GM12878 (cell line): Measurements from ENCODE around the gene IQCC. TPM values are rescaled to one million over a fixed set of nuclear protein-coding genes. Genes with fewer than 3 reads are reported as not detected.

Experiments used
- ATAC-seq: fragments of 200-7000 bp; cut with Tn5 transposase; 3 replicates; pipeline ENCODE4 v1.9.1; 2020; ENCODE audit warnings: mild to moderate bottlenecking, moderate library complexity
- BruUV-seq: library from RNA; stranded (reverse); fragments of 400-500 nt; replicated peaks from 2 replicates; lab custom pipeline; 2021; lab: Mats Ljungman, UMichigan
- CTCF ChIA-PET: fragments of 300-600 bp; sonication (Branson Sonifier 250); formaldehyde crosslinking; extraction: SDS; loops from one replicate; lab custom pipeline; 2021; ENCODE audit warnings: inconsistent platforms; lab: Yijun Ruan, JAX
- POLR2A ChIA-PET: fragments of 350-600 bp; formaldehyde crosslinking; extraction: SDS; loops from one replicate; lab custom pipeline; 2021; ENCODE audit warnings: inconsistent platforms; lab: Charles Lee
- RAD21 ChIA-PET: fragments of 300-600 bp; sonication (Branson Sonifier 250); formaldehyde crosslinking; loops from one replicate; lab custom pipeline; 2023; ENCODE audit warnings: antibody characterized with exemption; ENCODE audit not compliant: unreplicated experiment; lab: Charles Lee
- SMC1A ChIA-PET: fragments of 300-600 bp; sonication (Branson Sonifier 250); formaldehyde crosslinking; loops from one replicate; lab custom pipeline; 2023; ENCODE audit not compliant: unreplicated experiment, uncharacterized antibody; lab: Charles Lee
- DNase-seq: peaks from one replicate; pipeline ENCODE4 v3.0.0-alpha.2; 2011; ENCODE audit warnings: low read depth, low spot score
- FAIRE-seq: peaks from 3 replicates; lab custom pipeline; 2011; peaks lifted over from hg19 to GRCh38; lab: Jason Lieb, UNC
- H2AFZ ChIP-seq: 2 replicates; pipeline ENCODE4 v1.6.0; 2011; ENCODE audit warnings: low read depth, low read length, control low read depth; ENCODE audit not compliant: control insufficient read depth
- H3K27ac ChIP-seq: 2 replicates; pipeline ENCODE4 v1.5.1; 2011; ENCODE audit warnings: control low read depth; ENCODE audit not compliant: control insufficient read depth, insufficient read depth
- H3K27me3 ChIP-seq, 2 experiments: replicated peaks in 1 of 2; 2 replicates each; pipeline versions ENCODE4 v1.6.0 to v1.6.1; 2011; ENCODE audit warnings: low read length in 1 of 2; ENCODE audit not compliant: control insufficient read depth in 2 of 2, insufficient read depth in 2 of 2
- H3K36me3 ChIP-seq, 2 experiments: 2 replicates each; pipeline ENCODE4 v1.5.1; 2011; ENCODE audit warnings: low read length in 1 of 2; ENCODE audit not compliant: control insufficient read depth in 2 of 2, insufficient read depth in 2 of 2
- H3K4me1 ChIP-seq: 2 replicates; pipeline ENCODE4 v1.6.1; 2011; ENCODE audit warnings: mild to moderate bottlenecking, low read length, moderate library complexity, mixed read lengths; ENCODE audit not compliant: control insufficient read depth, insufficient read depth
- H3K4me2 ChIP-seq: 2 replicates; pipeline ENCODE4 v1.6.0; 2011; ENCODE audit warnings: control low read depth; ENCODE audit not compliant: control insufficient read depth, insufficient read depth
- H3K4me3 ChIP-seq: fragments of 200-600 bp; sonication (generic); 2 replicates; pipeline ENCODE4 v1.5.1; 2016
- H3K79me2 ChIP-seq: 2 replicates; pipeline ENCODE4 v1.6.0; 2011; ENCODE audit warnings: low read length; ENCODE audit not compliant: control insufficient read depth, insufficient read depth
- H3K9ac ChIP-seq: 2 replicates; pipeline ENCODE4 v1.8.0; 2011; ENCODE audit warnings: low read length, control low read depth, mixed read lengths; ENCODE audit not compliant: control insufficient read depth, insufficient read depth
- H3K9me3 ChIP-seq: replicated peaks from 3 replicates; pipeline ENCODE4 v1.5.1; 2011; ENCODE audit warnings: mild to moderate bottlenecking, low read length; ENCODE audit not compliant: control insufficient read depth, insufficient read depth
- H4K20me1 ChIP-seq: 2 replicates; pipeline ENCODE4 v1.6.0; 2011; ENCODE audit not compliant: control insufficient read depth, insufficient read depth
- POLR2A ChIP-seq: IDR thresholded peaks from 2 replicates; pipeline ENCODE4 v1.6.1; 2011; ENCODE audit warnings: low read depth, mild to moderate bottlenecking, low read length
- POLR2AphosphoS5 ChIP-seq: IDR thresholded peaks from 2 replicates; pipeline ENCODE4 v1.6.1; 2011; ENCODE audit warnings: mild to moderate bottlenecking, low read length, inconsistent platforms
- WGBS: methylation state at CpG from one replicate; pipeline ENCODE4 v1.1.6; 2016; ENCODE audit warnings: low lambda C conversion rate; ENCODE audit not compliant: insufficient replicate concordance, insufficient coverage; ENCODE audit errors: missing lambda C conversion rate; 5-methylcytosine and 5-hydroxymethylcytosine counted together
- in situ Hi-C: fragments of 300-500 bp; cut with MboI; formaldehyde crosslinking; loops from 9 replicates; pipeline ENCODE4 v1.14.3; 2018; ENCODE audit warnings: mixed read lengths
- intact Hi-C: fragments of 100-400 bp; cut with micrococcal nuclease; formaldehyde crosslinking; loops from one replicate; pipeline ENCODE4 v1.14.2; 2022; ENCODE audit not compliant: unreplicated experiment
- polyA plus RNA-seq, 11 experiments: library from polyadenylated mRNA; depleted of rRNA in 4 of 11; unstranded in 6 of 11; stranded (reverse) in 5 of 11; fragments of >200 nt; fragmentation: Nextera tagmentation in 4 of 11; fragmentation: Illumina TruSeq in 1 of 11; extraction: Ambion mirVana in 4 of 11; extraction: Trizol in 1 of 11; gene quantifications; 1 replicate in 1 of 11; 2 replicates in 10 of 11; pipeline versions ENCODE4 v1.2.1 to v1.2.3, GENCODE V29; 2011 to 2016; ENCODE audit warnings: inconsistent platforms in 2 of 11, missing spikeins in 2 of 11, low read depth in 1 of 11
- total RNA-seq, 4 experiments: library from RNA; depleted of rRNA in 3 of 4; stranded (reverse); fragments of >200 nt in 3 of 4; fragmentation: Illumina TruSeq in 1 of 4; extraction: Trizol in 1 of 4; gene quantifications; 2 replicates each; pipeline versions ENCODE4 v1.2.1 to v1.2.3, GENCODE V29; 2013 to 2021
- TF ChIP-seq, protein P1 (sequence below): fragments of 450-650 bp; formaldehyde crosslinking; IDR thresholded peaks from 2 replicates; pipeline ENCODE4 v1.4.0; 2020; ENCODE audit warnings: mild to moderate bottlenecking, moderate library complexity

The IQCC gene
- total and polyA plus RNA-seq, 10 of the 15 experiments (the other 5 are each of a cell fraction or from before 2014, with no cell fraction given): 2.1 to 6.8 (median 4.9) TPM

DNA sequence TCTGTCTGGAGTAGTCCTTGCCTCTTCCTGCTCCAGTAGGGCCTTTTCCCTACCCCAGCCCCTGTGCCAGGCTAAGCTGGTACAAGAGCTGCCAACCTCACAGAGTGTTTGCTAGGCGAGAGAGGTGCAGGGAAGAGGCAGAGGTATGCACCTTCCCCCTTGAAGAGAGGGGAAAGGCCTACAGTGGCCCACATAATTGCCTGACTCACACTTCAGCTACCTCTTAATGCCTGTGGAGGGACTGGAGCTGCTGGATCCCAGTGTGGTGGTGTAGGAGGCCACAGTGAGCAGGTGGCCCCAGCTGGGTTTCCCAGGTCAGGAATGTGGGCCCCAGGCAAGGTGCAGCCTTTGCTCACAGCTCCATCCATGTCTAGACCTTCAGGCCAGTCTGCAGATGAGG, 8.4 kb upstream of the IQCC start:
- 84% methylated on average over 1 of the region's 1 CpG for WGBS
- ChIA-PET CTCF (interaction anchor here (0.9 to 1.0 kb wide), 2 partner anchors 86 to 89 kb away, joined by 3 read pairs; partner anchors contain the start of gene KPNA6), RAD21 (interaction anchor here (0.8 to 1.5 kb wide), 3 partner anchors 9 to 18 kb away, joined by 3 to 13 read pairs (median 3); partner anchors contain the start of gene TXLNA), SMC1A (interaction anchor here (0.6 to 1.3 kb wide), 4 partner anchors 14 to 134 kb away, joined by 3 read pairs; no protein-coding TSS in a partner anchor), POLR2A (interaction anchor here (0.6 to 1.2 kb wide), 3 partner anchors 15 to 59 kb away, joined by 3 to 5 read pairs (median 4); no protein-coding TSS in a partner anchor)
- FAIRE-seq: no peak
- ATAC-seq: no peak
- no TSS peak for BruUV-seq
- DNase-seq: no peak
- H3K9ac ChIP-seq: no peak overlapping the region
- no peaks in the 10 kb centered on the region for H3K9me3 ChIP-seq
- H3K79me2 ChIP-seq: peaks cover 10% of the 10 kb centered on the region
- no peaks in the 10 kb centered on the region for H4K20me1 ChIP-seq
- H3K4me2 ChIP-seq: no peak overlapping the region
- no peaks in the 10 kb centered on the region for H3K27me3 ChIP-seq
- H3K27ac ChIP-seq: no peak overlapping the region
- H2AFZ ChIP-seq: no peak overlapping the region
- H3K36me3 ChIP-seq: peaks cover 35 to 43% of the 10 kb centered on the region in 2 experiments
- intact Hi-C loops: no loop called here
- TF ChIP-seq POLR2AphosphoS5 (peak; percentile 16; the same call in 1 of the 2 replicates), POLR2A (peak; percentile 64; the same call in 1 of the 2 replicates)
- TF ChIP-seq, protein P1, sequence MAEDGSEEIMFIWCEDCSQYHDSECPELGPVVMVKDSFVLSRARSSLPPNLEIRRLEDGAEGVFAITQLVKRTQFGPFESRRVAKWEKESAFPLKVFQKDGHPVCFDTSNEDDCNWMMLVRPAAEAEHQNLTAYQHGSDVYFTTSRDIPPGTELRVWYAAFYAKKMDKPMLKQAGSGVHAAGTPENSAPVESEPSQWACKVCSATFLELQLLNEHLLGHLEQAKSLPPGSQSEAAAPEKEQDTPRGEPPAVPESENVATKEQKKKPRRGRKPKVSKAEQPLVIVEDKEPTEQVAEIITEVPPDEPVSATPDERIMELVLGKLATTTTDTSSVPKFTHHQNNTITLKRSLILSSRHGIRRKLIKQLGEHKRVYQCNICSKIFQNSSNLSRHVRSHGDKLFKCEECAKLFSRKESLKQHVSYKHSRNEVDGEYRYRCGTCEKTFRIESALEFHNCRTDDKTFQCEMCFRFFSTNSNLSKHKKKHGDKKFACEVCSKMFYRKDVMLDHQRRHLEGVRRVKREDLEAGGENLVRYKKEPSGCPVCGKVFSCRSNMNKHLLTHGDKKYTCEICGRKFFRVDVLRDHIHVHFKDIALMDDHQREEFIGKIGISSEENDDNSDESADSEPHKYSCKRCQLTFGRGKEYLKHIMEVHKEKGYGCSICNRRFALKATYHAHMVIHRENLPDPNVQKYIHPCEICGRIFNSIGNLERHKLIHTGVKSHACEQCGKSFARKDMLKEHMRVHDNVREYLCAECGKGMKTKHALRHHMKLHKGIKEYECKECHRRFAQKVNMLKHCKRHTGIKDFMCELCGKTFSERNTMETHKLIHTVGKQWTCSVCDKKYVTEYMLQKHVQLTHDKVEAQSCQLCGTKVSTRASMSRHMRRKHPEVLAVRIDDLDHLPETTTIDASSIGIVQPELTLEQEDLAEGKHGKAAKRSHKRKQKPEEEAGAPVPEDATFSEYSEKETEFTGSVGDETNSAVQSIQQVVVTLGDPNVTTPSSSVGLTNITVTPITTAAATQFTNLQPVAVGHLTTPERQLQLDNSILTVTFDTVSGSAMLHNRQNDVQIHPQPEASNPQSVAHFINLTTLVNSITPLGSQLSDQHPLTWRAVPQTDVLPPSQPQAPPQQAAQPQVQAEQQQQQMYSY (CRISPR knock-in tag): no peak
- H3K4me1 ChIP-seq: peaks cover 14% of the 10 kb centered on the region
- no peak overlapping the region for H3K4me3 ChIP-seq
- in situ Hi-C loops: no loop called here
